Measurements from ENCODE around the gene SEC22B. TPM values are rescaled to one million over a fixed set of nuclear protein-coding genes. Genes with fewer than 3 reads are reported as not detected.
"Not testable (repeated sequence)": the region's sequence is repeated elsewhere in the genome, so short reads cannot be mapped to it uniquely, and the experiment has no call there.

Gene SEC22B
- total RNA-seq, 1 experiment from 2014 or later = 9.9 TPM

GRCh38 chr1:120126216-120126615 is 50.1 kb downstream of the SEC22B start:
- H3K4me3 ChIP-seq, H3K36me3 ChIP-seq, DNase-seq: not testable (repeated sequence)

GRCh38 chr1:120124628-120125027 is 51.7 kb downstream of the SEC22B start:
- H3K27me3 ChIP-seq, H3K9me3 ChIP-seq, DNase-seq, H3K36me3 ChIP-seq, H3K4me3 ChIP-seq: not testable (repeated sequence)

More at GRCh38 chr1:120126216-120126615, 50.1 kb downstream of the SEC22B start:
- H3K9me3 ChIP-seq, H3K27me3 ChIP-seq: not testable (repeated sequence)

GRCh38 chr1:120123813-120124510 is 52.4 kb downstream of the SEC22B start:
- not testable (repeated sequence) for H3K36me3 ChIP-seq, H3K9me3 ChIP-seq, H3K4me3 ChIP-seq, H3K27me3 ChIP-seq
- peak; percentile 10 for DNase-seq

GRCh38 chr1:120122262-120122893 is 53.9 kb downstream of the SEC22B start:
- H3K36me3 ChIP-seq, H3K4me3 ChIP-seq, H3K9me3 ChIP-seq, DNase-seq, H3K27me3 ChIP-seq: not testable (repeated sequence)

GRCh38 chr1:120121830-120122229 is 54.5 kb downstream of the SEC22B start:
- H3K9me3 ChIP-seq, H3K36me3 ChIP-seq, H3K27me3 ChIP-seq, H3K4me3 ChIP-seq, DNase-seq: not testable (repeated sequence)

- not testable (repeated sequence) for H3K27me3 ChIP-seq, H3K9me3 ChIP-seq, H3K4me3 ChIP-seq, H3K36me3 ChIP-seq, DNase-seq
These were observed 55.8 kb downstream of the SEC22B start for GRCh38 chr1:120120525-120120924.

GRCh38 chr1:120117371-120118177 is 58.7 kb downstream of the SEC22B start:
- peak; percentile 9 for DNase-seq
- not testable (repeated sequence) for H3K4me3 ChIP-seq, H3K36me3 ChIP-seq, H3K9me3 ChIP-seq, H3K27me3 ChIP-seq

- H3K36me3 ChIP-seq, H3K9me3 ChIP-seq, DNase-seq, H3K4me3 ChIP-seq, H3K27me3 ChIP-seq: not testable (repeated sequence)
These were observed 60.2 kb downstream of the SEC22B start for GRCh38 chr1:120116094-120116493.

GRCh38 chr1:120113134-120113533 is 63.2 kb downstream of the SEC22B start:
- H3K9me3 ChIP-seq, DNase-seq, H3K27me3 ChIP-seq, H3K36me3 ChIP-seq, H3K4me3 ChIP-seq: not testable (repeated sequence)

GRCh38 chr1:120112212-120112611 is 64.1 kb downstream of the SEC22B start:
- not testable (repeated sequence) for H3K36me3 ChIP-seq, DNase-seq, H3K4me3 ChIP-seq, H3K9me3 ChIP-seq, H3K27me3 ChIP-seq

- H3K4me3 ChIP-seq, H3K27me3 ChIP-seq, H3K9me3 ChIP-seq, DNase-seq, H3K36me3 ChIP-seq: not testable (repeated sequence)
These were observed 64.5 kb downstream of the SEC22B start for GRCh38 chr1:120111771-120112170.

GRCh38 chr1:120111008-120111407 is 65.3 kb downstream of the SEC22B start:
- H3K9me3 ChIP-seq, H3K36me3 ChIP-seq, H3K4me3 ChIP-seq, DNase-seq, H3K27me3 ChIP-seq: not testable (repeated sequence)

GRCh38 chr1:120109656-120110055 is 66.7 kb downstream of the SEC22B start:
- not testable (repeated sequence) for H3K27me3 ChIP-seq, DNase-seq, H3K4me3 ChIP-seq, H3K9me3 ChIP-seq, H3K36me3 ChIP-seq

GRCh38 chr1:120109180-120109579 is 67.1 kb downstream of the SEC22B start:
- H3K4me3 ChIP-seq, H3K9me3 ChIP-seq, DNase-seq, H3K36me3 ChIP-seq, H3K27me3 ChIP-seq: not testable (repeated sequence)

- not testable (repeated sequence) for H3K9me3 ChIP-seq, H3K27me3 ChIP-seq, H3K4me3 ChIP-seq, H3K36me3 ChIP-seq, DNase-seq
These were observed 71.0 kb downstream of the SEC22B start for GRCh38 chr1:120105288-120105687.

- not testable (repeated sequence) for H3K27me3 ChIP-seq, H3K9me3 ChIP-seq, DNase-seq, H3K4me3 ChIP-seq, H3K36me3 ChIP-seq
These were observed 72.6 kb downstream of the SEC22B start for GRCh38 chr1:120103768-120104167.

- H3K9me3 ChIP-seq, H3K27me3 ChIP-seq, DNase-seq, H3K36me3 ChIP-seq, H3K4me3 ChIP-seq: not testable (repeated sequence)
These were observed 74.7 kb downstream of the SEC22B start for GRCh38 chr1:120101593-120101992.

Measured in MG63 (cell line).